ENCODE measurements around the gene PPP3R2.

- TF ChIP-seq CTCF (IDR thresholded peaks at IDR 0.05; ENCODE audit: low read depth, low read length) (peak; percentile 55), POLR2A (IDR thresholded peaks at IDR 0.05; ENCODE audit: extremely low read depth, insufficient read length) (no peak)
These were observed 7.4 kb upstream of the PPP3R2 start for GRCh38 chr9:101601904-101602765.
